ENCODE results near the gene GTF3C5. TPM values are rescaled to one million over a fixed set of nuclear protein-coding genes. Genes with fewer than 3 reads are reported as not detected.

Gene GTF3C5
- total and polyA plus RNA-seq, 2 experiments from 2014 or later, result 52.5 to 66.0 TPM

GRCh38 chr9:132993511-132993939, 37.3 kb upstream of the GTF3C5 start:
- no peak for TF ChIP-seq EZH2 (IDR thresholded peaks at IDR 0.05; ENCODE audit: borderline replicate concordance)
- TF ChIP-seq EZH2phosphoT487 (IDR thresholded peaks at IDR 0.05; ENCODE audit: low read depth, severe bottlenecking, unreplicated experiment), result no peak
- TF ChIP-seq CTCF (IDR thresholded peaks at IDR 0.05; ENCODE audit: poor library complexity), result no peak
- Histone ChIP-seq H3K79me2 (no peaks in the 10 kb centered on the region), H3K4me3 (no peak overlapping the region), H3K36me3 (replicated peaks; ENCODE audit: insufficient read depth, low read depth) (no peaks in the 10 kb centered on the region), H3K27ac (no peak overlapping the region), H3K4me2 (no peak overlapping the region), H3K9me2 (replicated peaks; ENCODE audit: insufficient read depth) (no peaks in the 10 kb centered on the region), H3K9me3 (ENCODE audit: low read depth) (no peaks in the 10 kb centered on the region), H2AFZ (no peak overlapping the region), H4K20me1 (ENCODE audit: insufficient read depth, poor library complexity, severe bottlenecking) (no peaks in the 10 kb centered on the region), H3K4me1 (ENCODE audit: insufficient read depth) (peaks cover 5% of the 10 kb centered on the region), H3K27me3 (no peaks in the 10 kb centered on the region)
- WGBS (ENCODE audit: low lambda C conversion rate, missing lambda C conversion rate), result 55% methylated on average over 14 of the region's 14 CpGs
- no peak for DNase-seq (ENCODE audit: low spot score)

GRCh38 chr9:132994410-132995120, 36.2 kb upstream of the GTF3C5 start:
- Histone ChIP-seq H3K9me2 (replicated peaks; ENCODE audit: insufficient read depth) (no peaks in the 10 kb centered on the region), H2AFZ (no peak overlapping the region), H3K9me3 (ENCODE audit: low read depth) (no peaks in the 10 kb centered on the region), H3K4me1 (ENCODE audit: insufficient read depth) (peaks cover 5% of the 10 kb centered on the region), H3K27ac (peak overlapping the region; percentile 27), H3K79me2 (no peaks in the 10 kb centered on the region), H3K27me3 (no peaks in the 10 kb centered on the region), H4K20me1 (ENCODE audit: insufficient read depth, poor library complexity, severe bottlenecking) (no peaks in the 10 kb centered on the region), H3K4me3 (no peak overlapping the region), H3K36me3 (replicated peaks; ENCODE audit: insufficient read depth, low read depth) (no peaks in the 10 kb centered on the region), H3K4me2 (peak overlapping the region; percentile 49)
- peak; percentile 67 for DNase-seq (ENCODE audit: low spot score)
- no peak for TF ChIP-seq EZH2 (IDR thresholded peaks at IDR 0.05; ENCODE audit: borderline replicate concordance)
- TF ChIP-seq CTCF (IDR thresholded peaks at IDR 0.05; ENCODE audit: poor library complexity), result no peak
- no peak for TF ChIP-seq EZH2phosphoT487 (IDR thresholded peaks at IDR 0.05; ENCODE audit: low read depth, severe bottlenecking, unreplicated experiment)
- whole genome bisulfite sequencing (ENCODE audit: low lambda C conversion rate, missing lambda C conversion rate), result 31% methylated on average over 13 of the region's 13 CpGs

- H3K27me3 ChIP-seq, result no peaks in the 10 kb centered on the region
- no peak overlapping the region for H3K4me2 ChIP-seq
- no peaks in the 10 kb centered on the region for H3K79me2 ChIP-seq
- no peak for DNase-seq (ENCODE audit: low spot score)
- H3K4me3 ChIP-seq, result no peak overlapping the region
- no peaks in the 10 kb centered on the region for H3K36me3 ChIP-seq (replicated peaks; ENCODE audit: insufficient read depth, low read depth)
- no peak for TF ChIP-seq CTCF (IDR thresholded peaks at IDR 0.05; ENCODE audit: poor library complexity)
- TF ChIP-seq EZH2 (IDR thresholded peaks at IDR 0.05; ENCODE audit: borderline replicate concordance), result no peak
- TF ChIP-seq EZH2phosphoT487 (IDR thresholded peaks at IDR 0.05; ENCODE audit: low read depth, severe bottlenecking, unreplicated experiment), result no peak
- no peaks in the 10 kb centered on the region for H3K9me2 ChIP-seq (replicated peaks; ENCODE audit: insufficient read depth)
- no peaks in the 10 kb centered on the region for H3K9me3 ChIP-seq (ENCODE audit: low read depth)
- 89% methylated on average over 6 of the region's 6 CpGs for WGBS (ENCODE audit: low lambda C conversion rate, missing lambda C conversion rate)
- H3K27ac ChIP-seq, result no peak overlapping the region
- H2AFZ ChIP-seq, result no peak overlapping the region
- no peaks in the 10 kb centered on the region for H4K20me1 ChIP-seq (ENCODE audit: insufficient read depth, poor library complexity, severe bottlenecking)
- H3K4me1 ChIP-seq (ENCODE audit: insufficient read depth), result peaks cover 5% of the 10 kb centered on the region
Observed at GRCh38 chr9:132995121-132995420, 35.7 kb upstream of the GTF3C5 start.

Measured in hepatocyte (in vitro differentiated cells).